GM12892 (cell line): ENCODE measurements around the gene PRKAG2.

Experiments
- POLR2A ChIP-seq: IDR thresholded peaks from 2 replicates; pipeline ENCODE4 v1.6.1; 2011; ENCODE audit warnings: low read depth, low read length, control low read depth
- POLR2AphosphoS5 ChIP-seq: IDR thresholded peaks from 2 replicates; pipeline ENCODE4 v1.6.1; 2011; ENCODE audit warnings: low read depth, low read length, control low read depth
- TAF1 ChIP-seq: IDR thresholded peaks from 2 replicates; pipeline ENCODE4 v1.6.1; 2011; ENCODE audit warnings: low read depth, mild to moderate bottlenecking, control low read depth, low read length, borderline replicate concordance

DNA sequence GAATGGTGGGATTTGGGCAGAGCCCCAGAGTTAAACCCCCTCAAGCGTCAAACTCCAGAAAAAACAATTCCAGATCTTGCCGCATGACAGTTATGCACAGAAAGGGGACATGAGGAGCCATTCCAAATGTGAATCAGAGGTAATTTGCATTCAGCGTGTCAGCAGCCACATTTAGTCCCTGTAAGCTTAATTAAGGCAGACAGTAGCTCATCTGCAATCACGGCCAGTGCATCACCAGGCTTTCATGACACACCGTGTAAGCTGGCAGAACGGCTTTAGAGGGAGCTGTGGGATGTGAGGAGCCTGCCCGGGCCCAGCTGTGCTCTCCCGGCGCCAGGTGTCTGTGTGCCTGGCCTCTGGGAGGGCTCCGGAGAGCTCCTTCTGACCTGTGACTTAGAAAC is 18.7 kb upstream of the PRKAG2 start:
- no peak for TF ChIP-seq POLR2AphosphoS5
- TF ChIP-seq TAF1, result no peak
- no peak for TF ChIP-seq POLR2A
